GM21360 (cell line): ENCODE results near the gene ATRNL1.
"Not testable (repeated sequence)": the region's sequence is repeated elsewhere in the genome, so short reads cannot be mapped to it uniquely, and the experiment has no call there.

Experiments
- ATAC-seq: cut with Tn5 transposase; IDR thresholded peaks from one replicate; pipeline ENCODE4 v1.9.1; 2021; ENCODE audit warnings: mild to moderate bottlenecking, moderate library complexity; ENCODE audit not compliant: unreplicated experiment

The ATRNL1 gene

GRCh38 chr10:115398026-115398425 lies 304.9 kb downstream of the ATRNL1 start:
- no peak for ATAC-seq

- no peak for ATAC-seq
Observed at GRCh38 chr10:115402699-115403098, 309.5 kb downstream of the ATRNL1 start.

- ATAC-seq, result not testable (repeated sequence)
Observed at GRCh38 chr10:115405838-115406237, 312.7 kb downstream of the ATRNL1 start.

GRCh38 chr10:115409347-115409746 lies 316.2 kb downstream of the ATRNL1 start:
- ATAC-seq, result no peak

- ATAC-seq, result peak; percentile 97
Observed at GRCh38 chr10:115417585-115418265, 324.6 kb downstream of the ATRNL1 start.

GRCh38 chr10:115422624-115423023 lies 329.5 kb downstream of the ATRNL1 start:
- no peak for ATAC-seq

- ATAC-seq, result no peak
Observed at GRCh38 chr10:115427611-115428010, 334.4 kb downstream of the ATRNL1 start.

- no peak for ATAC-seq
Observed at GRCh38 chr10:115432188-115432819, 339.1 kb downstream of the ATRNL1 start.

GRCh38 chr10:115436999-115437398 lies 343.8 kb downstream of the ATRNL1 start:
- no peak for ATAC-seq

GRCh38 chr10:115441907-115442545 lies 348.9 kb downstream of the ATRNL1 start:
- no peak for ATAC-seq

GRCh38 chr10:115456812-115457211 lies 363.6 kb downstream of the ATRNL1 start:
- no peak for ATAC-seq

- ATAC-seq, result no peak
Observed at GRCh38 chr10:115483294-115483693, 390.1 kb downstream of the ATRNL1 start.

GRCh38 chr10:115491526-115492140 lies 398.5 kb downstream of the ATRNL1 start:
- ATAC-seq, result no peak

- no peak for ATAC-seq
Observed at GRCh38 chr10:115503546-115503945, 410.4 kb downstream of the ATRNL1 start.

- ATAC-seq, result no peak
Observed at GRCh38 chr10:115514895-115515294, 421.7 kb downstream of the ATRNL1 start.

- ATAC-seq, result no peak
Observed at GRCh38 chr10:115525141-115525540, 432.0 kb downstream of the ATRNL1 start.

GRCh38 chr10:115527682-115528081 lies 434.5 kb downstream of the ATRNL1 start:
- not testable (repeated sequence) for ATAC-seq

GRCh38 chr10:115536401-115536800 lies 443.2 kb downstream of the ATRNL1 start:
- ATAC-seq, result not testable (repeated sequence)

- no peak for ATAC-seq
Observed at GRCh38 chr10:115539142-115539762, 446.1 kb downstream of the ATRNL1 start.

GRCh38 chr10:115555887-115556402 lies 462.8 kb downstream of the ATRNL1 start:
- no peak for ATAC-seq

GRCh38 chr10:115558252-115558651 lies 465.1 kb downstream of the ATRNL1 start:
- ATAC-seq, result no peak
